H9 (cell line): ENCODE measurements around the gene CACNA1D. TPM values are rescaled to one million over a fixed set of nuclear protein-coding genes. Genes with fewer than 3 reads are reported as not detected.

Source experiments
- DNase-seq: peaks from one replicate; pipeline ENCODE4 v3.0.0-alpha.2; 2017
- H2AFZ ChIP-seq: one replicate; pipeline ENCODE4 v1.6.1; 2013; ENCODE audit warnings: mild to moderate bottlenecking, low read length, control low read depth, moderate library complexity
- H2AK5ac ChIP-seq: 2 replicates; pipeline ENCODE4 v1.6.1; 2013; ENCODE audit warnings: low read length, control low read depth, mixed read lengths; ENCODE audit not compliant: insufficient read length
- H2BK120ac ChIP-seq: one replicate; pipeline ENCODE4 v1.6.1; 2013; ENCODE audit warnings: low read depth, mild to moderate bottlenecking, low read length, control low read depth, inconsistent platforms; ENCODE audit not compliant: poor library complexity, severe bottlenecking
- H2BK12ac ChIP-seq: 2 replicates; pipeline ENCODE4 v1.6.1; 2013; ENCODE audit warnings: low read length, control low read depth, mixed read lengths, low read depth; ENCODE audit not compliant: insufficient read length
- H2BK15ac ChIP-seq: 2 replicates; pipeline ENCODE4 v1.6.1; 2013; ENCODE audit warnings: low read depth, low read length, control low read depth
- H2BK20ac ChIP-seq: one replicate; pipeline ENCODE4 v1.6.1; 2013; ENCODE audit warnings: low read depth, mild to moderate bottlenecking, low read length, control low read depth, inconsistent platforms; ENCODE audit not compliant: poor library complexity, severe bottlenecking
- H2BK5ac ChIP-seq: 2 replicates; pipeline ENCODE4 v1.6.1; 2013; ENCODE audit warnings: low read length, control low read depth, mixed read lengths; ENCODE audit not compliant: insufficient read length
- H3K14ac ChIP-seq: 2 replicates; pipeline ENCODE4 v1.6.1; 2013; ENCODE audit warnings: low read length, control low read depth; ENCODE audit not compliant: insufficient read depth
- H3K18ac ChIP-seq: 2 replicates; pipeline ENCODE4 v1.6.1; 2013; ENCODE audit warnings: low read depth, mild to moderate bottlenecking, mixed read lengths, low read length, control low read depth; ENCODE audit not compliant: insufficient read length
- H3K23ac ChIP-seq: 2 replicates; pipeline ENCODE4 v1.6.1; 2013; ENCODE audit warnings: low read length, control low read depth, mixed read lengths, low read depth; ENCODE audit not compliant: insufficient read length
- H3K23me2 ChIP-seq: 2 replicates; pipeline ENCODE4 v1.6.1; 2013; ENCODE audit warnings: low read depth, mild to moderate bottlenecking, mixed read lengths, low read length, control low read depth; ENCODE audit not compliant: insufficient read length, poor library complexity, severe bottlenecking
- H3K27ac ChIP-seq: 2 replicates; pipeline ENCODE4 v1.5.1; 2013; ENCODE audit warnings: low read length, control low read depth, mixed read lengths, low read depth; ENCODE audit not compliant: insufficient read length
- H3K27me3 ChIP-seq: 2 replicates; pipeline ENCODE4 v1.6.1; 2013; ENCODE audit warnings: low read length, control low read depth, inconsistent platforms; ENCODE audit not compliant: insufficient read depth
- H3K4ac ChIP-seq: 2 replicates; pipeline ENCODE4 v1.6.1; 2013; ENCODE audit warnings: low read depth, mild to moderate bottlenecking, control low read depth, inconsistent platforms, low read length, moderate library complexity
- H3K4me1 ChIP-seq: 2 replicates; pipeline ENCODE4 v1.6.1; 2013; ENCODE audit warnings: low read length, control low read depth, inconsistent platforms; ENCODE audit not compliant: insufficient read depth
- H3K4me2 ChIP-seq: 2 replicates; pipeline ENCODE4 v1.6.1; 2013; ENCODE audit warnings: low read length, control low read depth, mixed read lengths; ENCODE audit not compliant: insufficient read length, insufficient read depth
- H3K56ac ChIP-seq: 2 replicates; pipeline ENCODE4 v1.6.1; 2013; ENCODE audit warnings: low read depth, mild to moderate bottlenecking, mixed read lengths, low read length, control low read depth; ENCODE audit not compliant: insufficient read length
- H3K79me1 ChIP-seq: 2 replicates; pipeline ENCODE4 v1.6.1; 2013; ENCODE audit warnings: low read depth, mild to moderate bottlenecking, moderate library complexity, low read length, control low read depth, inconsistent platforms; ENCODE audit not compliant: insufficient read depth, poor library complexity, severe bottlenecking
- H3K79me2 ChIP-seq: 2 replicates; pipeline ENCODE4 v1.6.1; 2013; ENCODE audit warnings: low read length, control low read depth, inconsistent platforms; ENCODE audit not compliant: insufficient read depth
- H3K9ac ChIP-seq: 2 replicates; pipeline ENCODE4 v1.6.1; 2013; ENCODE audit warnings: low read length, control low read depth, mixed read lengths; ENCODE audit not compliant: insufficient read length; ENCODE audit errors: extremely low read depth
- H3K9me3 ChIP-seq: one replicate; pipeline ENCODE4 v1.6.1; 2013; ENCODE audit warnings: low read depth, low read length, inconsistent platforms; ENCODE audit not compliant: control insufficient read depth
- H3T11ph ChIP-seq: one replicate; pipeline ENCODE4 v1.6.1; 2013; ENCODE audit warnings: mild to moderate bottlenecking, low read length, control low read depth, inconsistent platforms
- H4K20me1 ChIP-seq: one replicate; pipeline ENCODE4 v1.6.1; 2013; ENCODE audit not compliant: control insufficient read depth, insufficient read length, insufficient read depth
- H4K5ac ChIP-seq: 2 replicates; pipeline ENCODE4 v1.6.1; 2013; ENCODE audit warnings: low read depth, mild to moderate bottlenecking, mixed read lengths, low read length, control low read depth; ENCODE audit not compliant: insufficient read length
- H4K8ac ChIP-seq: replicated peaks from 2 replicates; pipeline ENCODE4 v1.6.1; 2013; ENCODE audit warnings: low read length, control low read depth, mixed read lengths, low read depth; ENCODE audit not compliant: insufficient read length
- H4K91ac ChIP-seq: 2 replicates; pipeline ENCODE4 v1.6.1; 2013; ENCODE audit warnings: low read depth, mild to moderate bottlenecking, moderate library complexity, mixed read lengths, low read length, control low read depth; ENCODE audit not compliant: insufficient read length
- H3K27ac Mint-ChIP-seq, 3 experiments: 2 replicates in 2 of 3; 3 replicates in 1 of 3; pipeline ENCODE4 v1.8.0; 2020 to 2021; ENCODE audit warnings: mixed read lengths in 3 of 3, mild to moderate bottlenecking in 1 of 3, moderate library complexity in 1 of 3
- H3K27me3 Mint-ChIP-seq: 2 replicates; pipeline ENCODE4 v1.8.0; 2021; ENCODE audit warnings: low read depth, mild to moderate bottlenecking, moderate library complexity, mixed read lengths
- H3K36me3 Mint-ChIP-seq, 3 experiments: 2 replicates in 2 of 3; 3 replicates in 1 of 3; pipeline ENCODE4 v1.8.0; 2020 to 2021; ENCODE audit warnings: low read depth in 3 of 3, mixed read lengths in 3 of 3; ENCODE audit not compliant: insufficient read depth in 1 of 3
- H3K4me1 Mint-ChIP-seq, 2 experiments: 2 replicates each; pipeline ENCODE4 v1.8.0; 2020; ENCODE audit warnings: mixed read lengths in 2 of 2
- H3K4me3 Mint-ChIP-seq, 2 experiments: 2 replicates in 1 of 2; 3 replicates in 1 of 2; pipeline ENCODE4 v1.8.0; 2020 to 2021; ENCODE audit warnings: mild to moderate bottlenecking in 2 of 2, mixed read lengths in 2 of 2, moderate library complexity in 1 of 2
- H3K9me3 Mint-ChIP-seq, 2 experiments: 2 replicates in 1 of 2; 3 replicates in 1 of 2; pipeline ENCODE4 v1.8.0; 2020; ENCODE audit warnings: mild to moderate bottlenecking in 2 of 2, mixed read lengths in 2 of 2, moderate library complexity in 1 of 2
- WGBS: extraction: QIAGEN DNeasy Blood & Tissue Kit; methylation state at CpG from one replicate; pipeline ENCODE4 v1.1.7; 2013; ENCODE audit warnings: missing lambda C conversion rate, low lambda C conversion rate, mixed read lengths; ENCODE audit not compliant: insufficient read length; ENCODE audit errors: extremely low coverage; 5-methylcytosine and 5-hydroxymethylcytosine counted together
- total RNA-seq: library from RNA; stranded (reverse); gene quantifications from 2 replicates; pipeline ENCODE4 v1.2.1, GENCODE V29; 2021
- TF ChIP-seq, protein P1 (sequence below): fragments of 200-600 bp; sonication (generic); conservative IDR thresholded peaks from 3 replicates; pipeline ENCODE4 v1.8.0; 2021; ENCODE audit warnings: antibody characterized with exemption, mild to moderate bottlenecking

Gene CACNA1D
- total RNA-seq, 1 experiment from 2014 or later: 3.5 TPM

DNA sequence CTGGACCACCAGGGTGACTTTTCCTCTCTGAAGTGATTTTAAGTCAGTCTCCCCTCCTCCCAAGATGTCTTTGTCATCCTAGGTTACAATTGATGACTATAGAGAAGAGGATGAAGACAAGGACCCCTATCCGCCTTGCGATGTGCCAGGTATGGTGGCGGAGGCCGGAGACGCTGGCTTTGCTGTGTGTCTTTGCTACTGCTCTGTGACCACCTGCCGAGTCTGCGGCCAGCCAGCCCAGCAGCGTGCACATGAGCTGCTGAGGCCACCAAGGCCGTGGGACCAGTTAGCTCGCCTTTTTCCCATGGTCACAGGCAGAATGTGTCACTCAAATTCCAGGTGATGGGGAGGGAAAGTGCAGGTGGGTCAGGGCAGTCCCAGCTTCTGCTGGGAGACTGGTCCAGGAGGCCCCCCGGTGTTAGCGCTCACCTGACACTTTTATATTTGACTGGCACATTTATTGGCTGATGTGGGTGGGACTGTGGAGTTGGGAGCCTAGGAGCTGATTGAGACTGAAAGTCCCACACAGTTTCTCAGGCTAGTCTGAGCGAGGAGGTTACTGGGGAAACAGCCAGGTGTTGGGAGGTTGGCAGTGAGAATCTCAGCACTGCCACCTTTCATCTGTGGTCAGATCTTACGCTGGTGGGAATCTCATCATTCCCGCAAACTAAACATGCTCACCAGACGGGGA lies 237.7 kb downstream of the CACNA1D start:
- no peaks in the 10 kb centered on the region for H3K23me2 ChIP-seq
- no peak overlapping the region for H4K91ac ChIP-seq
- TF ChIP-seq, protein P1, sequence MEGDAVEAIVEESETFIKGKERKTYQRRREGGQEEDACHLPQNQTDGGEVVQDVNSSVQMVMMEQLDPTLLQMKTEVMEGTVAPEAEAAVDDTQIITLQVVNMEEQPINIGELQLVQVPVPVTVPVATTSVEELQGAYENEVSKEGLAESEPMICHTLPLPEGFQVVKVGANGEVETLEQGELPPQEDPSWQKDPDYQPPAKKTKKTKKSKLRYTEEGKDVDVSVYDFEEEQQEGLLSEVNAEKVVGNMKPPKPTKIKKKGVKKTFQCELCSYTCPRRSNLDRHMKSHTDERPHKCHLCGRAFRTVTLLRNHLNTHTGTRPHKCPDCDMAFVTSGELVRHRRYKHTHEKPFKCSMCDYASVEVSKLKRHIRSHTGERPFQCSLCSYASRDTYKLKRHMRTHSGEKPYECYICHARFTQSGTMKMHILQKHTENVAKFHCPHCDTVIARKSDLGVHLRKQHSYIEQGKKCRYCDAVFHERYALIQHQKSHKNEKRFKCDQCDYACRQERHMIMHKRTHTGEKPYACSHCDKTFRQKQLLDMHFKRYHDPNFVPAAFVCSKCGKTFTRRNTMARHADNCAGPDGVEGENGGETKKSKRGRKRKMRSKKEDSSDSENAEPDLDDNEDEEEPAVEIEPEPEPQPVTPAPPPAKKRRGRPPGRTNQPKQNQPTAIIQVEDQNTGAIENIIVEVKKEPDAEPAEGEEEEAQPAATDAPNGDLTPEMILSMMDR: no peak
- H3K27ac ChIP-seq: no peak overlapping the region
- no peak overlapping the region for H3T11ph ChIP-seq
- H3K4me1 ChIP-seq: no peaks in the 10 kb centered on the region
- no peak overlapping the region for H2BK20ac ChIP-seq
- no peak overlapping the region for H2BK15ac ChIP-seq
- H3K4me2 ChIP-seq: no peak overlapping the region
- H3K4me1 Mint-ChIP-seq: no peaks in the 10 kb centered on the region; a peak in 1 of 4 replicates
- H4K8ac ChIP-seq: no peak overlapping the region
- H2BK12ac ChIP-seq: no peak overlapping the region
- no peak overlapping the region for H2BK120ac ChIP-seq
- no peak for DNase-seq
- 0 out of 2 replicates have a peak, but pooled peaks cover 2% of the 10 kb centered on the region for H3K27me3 Mint-ChIP-seq
- H3K27me3 ChIP-seq: no peaks in the 10 kb centered on the region
- H3K79me1 ChIP-seq: no peaks in the 10 kb centered on the region
- no peak overlapping the region for H3K9ac ChIP-seq
- no peaks in the 10 kb centered on the region for H4K20me1 ChIP-seq
- H3K56ac ChIP-seq: no peak overlapping the region
- no peak overlapping the region for H2BK5ac ChIP-seq
- no peak overlapping the region for H2AK5ac ChIP-seq
- no peaks in the 10 kb centered on the region for H3K9me3 Mint-ChIP-seq
- H3K4me3 Mint-ChIP-seq: no peak overlapping the region
- H3K18ac ChIP-seq: no peak overlapping the region
- no peaks in the 10 kb centered on the region for H3K79me2 ChIP-seq
- H3K4ac ChIP-seq: no peak overlapping the region
- no peak overlapping the region for H4K5ac ChIP-seq
- no peak overlapping the region; the same call in 1 of the 2 replicates for H3K14ac ChIP-seq
- no peak overlapping the region for H3K23ac ChIP-seq
- no CpG with 5 or more reads among the region's 16 CpGs for WGBS
- H3K27ac Mint-ChIP-seq: no peak overlapping the region; a peak in 1 of 7 replicates
- no peaks in the 10 kb centered on the region for H3K36me3 Mint-ChIP-seq
- H2AFZ ChIP-seq: no peak overlapping the region
- H3K9me3 ChIP-seq: no peaks in the 10 kb centered on the region
